A673 (cell line): ENCODE measurements around the gene SDHA. TPM values are rescaled to one million over a fixed set of nuclear protein-coding genes. Genes with fewer than 3 reads are reported as not detected.
"Not testable (repeated sequence)": the region's sequence is repeated elsewhere in the genome, so short reads cannot be mapped to it uniquely, and the experiment has no call there.

Source experiments
- BruUV-seq: library from RNA; stranded (reverse); fragments of 400-500 nt; replicated peaks from 2 replicates; lab custom pipeline; 2021; lab: Mats Ljungman, UMichigan
- CTCF ChIA-PET: fragments of 300-600 bp; sonication (Branson Sonifier 250); formaldehyde crosslinking; loops from one replicate; lab custom pipeline; 2022; ENCODE audit warnings: antibody characterized with exemption; lab: Charles Lee
- POLR2A ChIA-PET: fragments of 300-600 bp; sonication (Branson Sonifier 250); formaldehyde crosslinking; loops from one replicate; lab custom pipeline; 2022; ENCODE audit warnings: antibody characterized with exemption; ENCODE audit not compliant: low non-redundant PET; lab: Charles Lee
- DNase-seq: peaks from one replicate; pipeline ENCODE4 v3.0.0-alpha.2; 2015; ENCODE audit warnings: low spot score
- H3K27ac ChIP-seq: fragments of 200-600 bp; sonication (generic); 2 replicates; pipeline ENCODE4 v1.5.1; 2016; ENCODE audit warnings: mixed run types, low read depth, mild to moderate bottlenecking, mixed read lengths, antibody characterized with exemption, low read length; ENCODE audit not compliant: poor library complexity, severe bottlenecking
- H3K27me3 ChIP-seq: fragments of 200-600 bp; sonication (generic); replicated peaks from 2 replicates; pipeline ENCODE4 v1.6.1; 2017; ENCODE audit warnings: mixed run types, low read depth, mild to moderate bottlenecking, mixed read lengths, antibody characterized with exemption, low read length; ENCODE audit not compliant: insufficient read depth, poor library complexity
- H3K36me3 ChIP-seq: fragments of 200-600 bp; sonication (generic); 2 replicates; pipeline ENCODE4 v1.6.1; 2016; ENCODE audit warnings: mixed run types, mild to moderate bottlenecking, mixed read lengths, antibody characterized with exemption, low read length; ENCODE audit not compliant: insufficient read depth, poor library complexity, severe bottlenecking
- H3K4me1 ChIP-seq: fragments of 200-600 bp; sonication (generic); 2 replicates; pipeline ENCODE4 v1.6.1; 2017; ENCODE audit warnings: mixed run types, mild to moderate bottlenecking, mixed read lengths, antibody characterized with exemption, low read length; ENCODE audit not compliant: insufficient read depth, poor library complexity, severe bottlenecking
- H3K4me3 ChIP-seq: fragments of 200-600 bp; sonication (generic); 2 replicates; pipeline ENCODE4 v1.5.1; 2016; ENCODE audit warnings: low read depth, mixed run types, mild to moderate bottlenecking, mixed read lengths, low read length; ENCODE audit not compliant: poor library complexity, severe bottlenecking
- H3K9me3 ChIP-seq: fragments of 200-600 bp; sonication (generic); 2 replicates; pipeline ENCODE4 v1.6.1; 2016; ENCODE audit warnings: mixed run types, low read depth, mild to moderate bottlenecking, mixed read lengths, antibody characterized with exemption, low read length; ENCODE audit not compliant: poor library complexity, severe bottlenecking
- CTCF ChIP-seq: fragments of 300-800, 200-600 bp; sonication (generic); conservative IDR thresholded peaks from 2 replicates; pipeline ENCODE4 v1.5.1; 2017; ENCODE audit warnings: low read depth, mild to moderate bottlenecking, antibody characterized with exemption, low read length, moderate library complexity, mixed read lengths
- EZH2 ChIP-seq: fragments of 200-600 bp; sonication (generic); IDR thresholded peaks from 2 replicates; pipeline ENCODE4 v1.6.1; 2017; ENCODE audit warnings: borderline replicate concordance, low read depth, mild to moderate bottlenecking, mixed read lengths, antibody characterized with exemption, low read length; ENCODE audit not compliant: poor library complexity, severe bottlenecking
- intact Hi-C: fragments of 100-400 bp; cut with micrococcal nuclease; formaldehyde crosslinking; loops from one replicate; pipeline ENCODE4 v1.10.0; 2022; ENCODE audit not compliant: unreplicated experiment
- total RNA-seq: library from RNA; stranded (reverse); gene quantifications from 2 replicates; pipeline ENCODE4 v1.2.3, GENCODE V29; 2021

The SDHA gene
- total RNA-seq, 1 experiment from 2014 or later = 132 TPM

DNA sequence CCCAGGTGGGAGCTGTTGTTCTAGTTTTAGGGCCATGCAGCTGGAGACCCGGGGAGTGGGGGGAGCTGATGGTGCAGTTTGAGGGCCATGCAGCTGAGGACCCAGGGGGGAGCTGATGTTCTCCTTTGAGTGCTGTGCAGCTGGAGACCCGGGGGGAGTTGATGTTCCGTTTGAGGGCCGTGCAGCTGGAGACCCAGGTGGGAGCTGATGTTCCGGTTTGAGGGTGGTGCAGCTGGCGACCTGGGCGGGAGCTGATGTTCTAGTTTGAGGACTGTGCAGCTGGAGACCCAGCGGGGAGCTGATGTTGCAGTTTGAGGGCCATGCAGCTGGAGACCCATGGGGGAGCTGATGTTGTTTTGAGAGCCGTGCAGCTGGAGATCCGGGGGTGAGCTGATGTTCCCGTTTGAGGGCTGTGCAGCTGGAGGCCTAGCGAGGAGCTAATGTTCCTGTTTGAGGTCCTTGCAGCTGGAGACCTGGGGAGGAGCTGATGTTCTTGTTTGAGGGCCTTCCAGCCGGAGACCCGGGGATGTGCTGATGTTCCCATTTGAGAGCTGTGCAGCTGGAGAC, 68.0 kb downstream of the SDHA start:
- CTCF ChIA-PET = no interaction called here
- no peak overlapping the region for H3K4me3 ChIP-seq

GRCh38 chr5:290200-290599, 72.1 kb downstream of the SDHA start:
- intact Hi-C loops, BruUV-seq, H3K36me3 ChIP-seq, H3K4me1 ChIP-seq, H3K4me3 ChIP-seq, POLR2A ChIA-PET, DNase-seq, CTCF ChIA-PET, H3K9me3 ChIP-seq, H3K27ac ChIP-seq, H3K27me3 ChIP-seq: not testable (repeated sequence)

More for the DNA sequence above, 68.0 kb downstream of the SDHA start:
- TF ChIP-seq EZH2 = no peak
- no peak for TF ChIP-seq CTCF
- DNase-seq = no peak
- H3K9me3 ChIP-seq = no peaks in the 10 kb centered on the region
- no peak overlapping the region for H3K27ac ChIP-seq
- no peaks in the 10 kb centered on the region for H3K27me3 ChIP-seq
- H3K4me1 ChIP-seq = no peaks in the 10 kb centered on the region
- H3K36me3 ChIP-seq = peaks cover 7% of the 10 kb centered on the region
- intact Hi-C loops = no loop called here
- BruUV-seq = no TSS peak
- POLR2A ChIA-PET = interaction anchor here (0.6 kb wide), 1 partner anchor 15 kb away, joined by 3 read pairs; no protein-coding TSS in a partner anchor

- H3K9me3 ChIP-seq, intact Hi-C loops, H3K4me1 ChIP-seq, CTCF ChIA-PET, H3K36me3 ChIP-seq, H3K4me3 ChIP-seq, DNase-seq, POLR2A ChIA-PET, H3K27me3 ChIP-seq, H3K27ac ChIP-seq, BruUV-seq: not testable (repeated sequence)
Measured at GRCh38 chr5:291345-291744, 73.2 kb downstream of the SDHA start.

GRCh38 chr5:294788-295187, 76.7 kb downstream of the SDHA start:
- H3K4me1 ChIP-seq = peaks cover 11% of the 10 kb centered on the region
- H3K27me3 ChIP-seq, H3K9me3 ChIP-seq, intact Hi-C loops, BruUV-seq, POLR2A ChIA-PET, H3K4me3 ChIP-seq, DNase-seq, CTCF ChIA-PET, H3K27ac ChIP-seq, H3K36me3 ChIP-seq: not testable (repeated sequence)

GRCh38 chr5:296207-296606, 78.1 kb downstream of the SDHA start:
- H3K4me3 ChIP-seq, POLR2A ChIA-PET, BruUV-seq, H3K27me3 ChIP-seq, H3K36me3 ChIP-seq, H3K27ac ChIP-seq, DNase-seq, intact Hi-C loops, CTCF ChIA-PET, H3K9me3 ChIP-seq: not testable (repeated sequence)
- peaks cover 11% of the 10 kb centered on the region for H3K4me1 ChIP-seq

DNA sequence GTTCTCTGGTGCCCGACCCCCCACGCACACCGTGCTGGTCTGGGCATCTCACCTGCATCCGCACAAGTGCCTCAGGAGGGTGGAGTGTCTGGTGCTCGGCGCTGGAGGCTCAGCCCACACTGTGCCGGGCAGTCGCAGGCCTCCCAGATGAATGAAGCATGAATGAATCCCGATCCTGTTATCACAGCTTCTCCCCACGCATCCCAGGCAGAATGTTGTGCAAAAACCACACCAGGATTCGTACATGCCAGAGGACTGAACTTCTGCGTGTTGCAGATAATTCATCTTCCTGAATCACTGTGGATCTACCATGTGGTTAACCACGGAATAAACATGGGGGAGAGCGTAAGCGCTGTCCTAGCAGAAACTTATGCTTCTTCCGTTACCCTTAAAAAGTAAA, 78.8 kb downstream of the SDHA start:
- H3K27me3 ChIP-seq, H3K4me3 ChIP-seq, H3K9me3 ChIP-seq, H3K36me3 ChIP-seq, H3K27ac ChIP-seq, intact Hi-C loops, BruUV-seq, DNase-seq, CTCF ChIA-PET, POLR2A ChIA-PET: not testable (repeated sequence)
- peaks cover 11% of the 10 kb centered on the region for H3K4me1 ChIP-seq

- H3K4me1 ChIP-seq = peaks cover 11% of the 10 kb centered on the region
- DNase-seq, H3K4me3 ChIP-seq, BruUV-seq, H3K27me3 ChIP-seq, H3K36me3 ChIP-seq, intact Hi-C loops, CTCF ChIA-PET, H3K27ac ChIP-seq, POLR2A ChIA-PET, H3K9me3 ChIP-seq: not testable (repeated sequence)
Measured at GRCh38 chr5:297448-297847, 79.3 kb downstream of the SDHA start.
